Neuron (in vitro differentiated cells): ENCODE results near the gene COL4A1.

ENCODE experiments used
- H2AFZ ChIP-seq: one replicate; pipeline ENCODE4 v1.6.1; 2013; ENCODE audit warnings: low read depth, mild to moderate bottlenecking, inconsistent platforms, low read length, moderate library complexity
- H3K27me3 ChIP-seq: one replicate; pipeline ENCODE4 v1.6.1; 2013; ENCODE audit warnings: low read length; ENCODE audit not compliant: insufficient read depth
- H3K36me3 ChIP-seq: one replicate; pipeline ENCODE4 v1.6.1; 2013; ENCODE audit warnings: low read length; ENCODE audit not compliant: insufficient read depth
- H3K4me1 ChIP-seq: one replicate; pipeline ENCODE4 v1.6.1; 2013; ENCODE audit warnings: low read length; ENCODE audit not compliant: insufficient read depth
- H3K4me3 ChIP-seq: 2 replicates; pipeline ENCODE4 v1.5.1; 2013; ENCODE audit warnings: mild to moderate bottlenecking, low read length, moderate library complexity
- H3K9me3 ChIP-seq: one replicate; pipeline ENCODE4 v1.6.1; 2013; ENCODE audit warnings: low read length

Gene COL4A1

GRCh38 chr13:110239280-110240125 lies 67.5 kb downstream of the COL4A1 start:
- no peaks in the 10 kb centered on the region for H3K36me3 ChIP-seq
- H3K9me3 ChIP-seq = no peaks in the 10 kb centered on the region
- no peaks in the 10 kb centered on the region for H3K4me1 ChIP-seq

GRCh38 chr13:110238818-110239195 lies 68.2 kb downstream of the COL4A1 start:
- H2AFZ ChIP-seq = no peak overlapping the region
- no peaks in the 10 kb centered on the region for H3K36me3 ChIP-seq
- no peak overlapping the region for H3K4me3 ChIP-seq
- no peaks in the 10 kb centered on the region for H3K27me3 ChIP-seq
- no peaks in the 10 kb centered on the region for H3K9me3 ChIP-seq
- H3K4me1 ChIP-seq = no peaks in the 10 kb centered on the region

More at GRCh38 chr13:110239280-110240125, 67.5 kb downstream of the COL4A1 start:
- Histone ChIP-seq H2AFZ (no peak overlapping the region), H3K4me3 (no peak overlapping the region), H3K27me3 (no peaks in the 10 kb centered on the region)

- Histone ChIP-seq H3K27me3 (no peaks in the 10 kb centered on the region), H3K9me3 (no peaks in the 10 kb centered on the region), H2AFZ (no peak overlapping the region), H3K4me3 (no peak overlapping the region), H3K4me1 (no peaks in the 10 kb centered on the region), H3K36me3 (no peaks in the 10 kb centered on the region)
Measured at GRCh38 chr13:110237875-110238817, 68.8 kb downstream of the COL4A1 start.

GRCh38 chr13:110236831-110237261 lies 70.1 kb downstream of the COL4A1 start:
- H3K9me3 ChIP-seq = no peaks in the 10 kb centered on the region
- H3K4me3 ChIP-seq = no peak overlapping the region
- no peak overlapping the region for H2AFZ ChIP-seq
- H3K4me1 ChIP-seq = no peaks in the 10 kb centered on the region
- no peaks in the 10 kb centered on the region for H3K27me3 ChIP-seq
- no peaks in the 10 kb centered on the region for H3K36me3 ChIP-seq

GRCh38 chr13:110236431-110236830 lies 70.5 kb downstream of the COL4A1 start:
- Histone ChIP-seq H3K4me3 (no peak overlapping the region), H2AFZ (no peak overlapping the region), H3K36me3 (no peaks in the 10 kb centered on the region), H3K9me3 (no peaks in the 10 kb centered on the region), H3K27me3 (no peaks in the 10 kb centered on the region), H3K4me1 (no peaks in the 10 kb centered on the region)

GRCh38 chr13:110234532-110234931 lies 72.4 kb downstream of the COL4A1 start:
- H3K36me3 ChIP-seq = no peaks in the 10 kb centered on the region
- H3K4me3 ChIP-seq = no peak overlapping the region
- no peaks in the 10 kb centered on the region for H3K4me1 ChIP-seq
- no peaks in the 10 kb centered on the region for H3K27me3 ChIP-seq
- H3K9me3 ChIP-seq = no peaks in the 10 kb centered on the region
- no peak overlapping the region for H2AFZ ChIP-seq

GRCh38 chr13:110233951-110234280 lies 73.0 kb downstream of the COL4A1 start:
- Histone ChIP-seq H3K4me1 (no peaks in the 10 kb centered on the region), H3K27me3 (no peaks in the 10 kb centered on the region), H3K36me3 (no peaks in the 10 kb centered on the region), H2AFZ (no peak overlapping the region), H3K4me3 (no peak overlapping the region), H3K9me3 (no peaks in the 10 kb centered on the region)

- Histone ChIP-seq H3K4me1 (no peaks in the 10 kb centered on the region), H3K27me3 (no peaks in the 10 kb centered on the region), H3K36me3 (no peaks in the 10 kb centered on the region), H3K9me3 (no peaks in the 10 kb centered on the region), H3K4me3 (no peak overlapping the region), H2AFZ (no peak overlapping the region)
Measured at GRCh38 chr13:110233181-110233950, 73.6 kb downstream of the COL4A1 start.

GRCh38 chr13:110232756-110233155 lies 74.2 kb downstream of the COL4A1 start:
- no peaks in the 10 kb centered on the region for H3K36me3 ChIP-seq
- no peaks in the 10 kb centered on the region for H3K9me3 ChIP-seq
- no peak overlapping the region for H3K4me3 ChIP-seq
- H2AFZ ChIP-seq = no peak overlapping the region
- H3K27me3 ChIP-seq = no peaks in the 10 kb centered on the region
- no peaks in the 10 kb centered on the region for H3K4me1 ChIP-seq

- H3K36me3 ChIP-seq = no peaks in the 10 kb centered on the region
Measured at GRCh38 chr13:110232142-110232541, 74.8 kb downstream of the COL4A1 start.

GRCh38 chr13:110231348-110232047 lies 75.5 kb downstream of the COL4A1 start:
- no peaks in the 10 kb centered on the region for H3K9me3 ChIP-seq
- H3K4me3 ChIP-seq = no peak overlapping the region
- no peak overlapping the region for H2AFZ ChIP-seq
- no peaks in the 10 kb centered on the region for H3K27me3 ChIP-seq
- no peaks in the 10 kb centered on the region for H3K4me1 ChIP-seq
- no peaks in the 10 kb centered on the region for H3K36me3 ChIP-seq

More at GRCh38 chr13:110232142-110232541, 74.8 kb downstream of the COL4A1 start:
- H3K27me3 ChIP-seq = no peaks in the 10 kb centered on the region
- H3K4me3 ChIP-seq = no peak overlapping the region
- no peaks in the 10 kb centered on the region for H3K4me1 ChIP-seq
- H2AFZ ChIP-seq = no peak overlapping the region
- H3K9me3 ChIP-seq = no peaks in the 10 kb centered on the region

- Histone ChIP-seq H3K9me3 (no peaks in the 10 kb centered on the region), H3K27me3 (no peaks in the 10 kb centered on the region), H2AFZ (no peak overlapping the region), H3K36me3 (no peaks in the 10 kb centered on the region), H3K4me3 (no peak overlapping the region), H3K4me1 (no peaks in the 10 kb centered on the region)
Measured at GRCh38 chr13:110230661-110231347, 76.2 kb downstream of the COL4A1 start.
